DOHH2 (cell line): ENCODE measurements around the gene CTNS.
"Not testable (repeated sequence)": the region's sequence is repeated elsewhere in the genome, so short reads cannot be mapped to it uniquely, and the experiment has no call there.

Source experiments
- H3F3A ChIP-seq: fragments of 200-600 bp; sonication (generic), shearing (Covaris generic); 2 replicates; pipeline ENCODE4 v1.6.0; 2016; ENCODE audit warnings: antibody characterized with exemption, mild to moderate bottlenecking; ENCODE audit not compliant: control insufficient read depth, insufficient read depth
- H3K27ac ChIP-seq: fragments of 200-600 bp; sonication (generic); 2 replicates; pipeline ENCODE4 v1.5.1; 2014; ENCODE audit warnings: low read depth, mild to moderate bottlenecking, low read length, moderate library complexity
- H3K27me3 ChIP-seq: fragments of 200-600 bp; sonication (generic); 2 replicates; pipeline ENCODE4 v1.6.1; 2014; ENCODE audit warnings: mild to moderate bottlenecking, low read length, mixed read lengths; ENCODE audit not compliant: control insufficient read depth
- H3K36me3 ChIP-seq: fragments of 200-600 bp; sonication (generic); 2 replicates; pipeline ENCODE4 v1.6.1; 2014; ENCODE audit warnings: mild to moderate bottlenecking, low read length, moderate library complexity, mixed read lengths; ENCODE audit not compliant: control insufficient read depth
- H3K4me1 ChIP-seq: fragments of 200-600 bp; sonication (generic); 2 replicates; pipeline ENCODE4 v1.6.1; 2014; ENCODE audit warnings: mild to moderate bottlenecking, low read length, mixed read lengths; ENCODE audit not compliant: control insufficient read depth
- H3K4me2 ChIP-seq: fragments of 200-600 bp; sonication (generic); 2 replicates; pipeline ENCODE4 v1.6.0; 2014; ENCODE audit warnings: mild to moderate bottlenecking, low read length, moderate library complexity
- H3K4me3 ChIP-seq: fragments of 200-600 bp; sonication (generic); 2 replicates; pipeline ENCODE4 v1.5.1; 2014; ENCODE audit warnings: mild to moderate bottlenecking, low read length, mixed read lengths
- H3K79me2 ChIP-seq: fragments of 200-600 bp; sonication (generic); 2 replicates; pipeline ENCODE4 v1.6.1; 2014; ENCODE audit warnings: mild to moderate bottlenecking, low read length, mixed read lengths; ENCODE audit not compliant: control insufficient read depth
- H3K9me2 ChIP-seq: fragments of 200-600 bp; sonication (generic); replicated peaks from 2 replicates; pipeline ENCODE4 v1.6.1; 2014; ENCODE audit warnings: mild to moderate bottlenecking, low read length, mixed read lengths; ENCODE audit not compliant: control insufficient read depth
- H3K9me3 ChIP-seq: fragments of 200-600 bp; sonication (generic); 2 replicates; pipeline ENCODE4 v1.6.1; 2014; ENCODE audit warnings: antibody characterized with exemption, low read length, mixed read lengths; ENCODE audit not compliant: control insufficient read depth, insufficient read depth
- H4K20me1 ChIP-seq: fragments of 200-600 bp; sonication (generic); 2 replicates; pipeline ENCODE4 v1.6.0; 2014; ENCODE audit warnings: low read depth, mild to moderate bottlenecking, antibody characterized with exemption, low read length, moderate library complexity; ENCODE audit not compliant: control insufficient read depth, insufficient read depth
- CTCF ChIP-seq: fragments of 200-600 bp; sonication (generic); IDR thresholded peaks from one replicate; pipeline ENCODE4 v1.5.1; 2014; ENCODE audit warnings: antibody characterized with exemption, mild to moderate bottlenecking, low read depth, low read length; ENCODE audit not compliant: poor library complexity, severe bottlenecking
- EZH2phosphoT487 ChIP-seq: fragments of 200-600 bp; sonication (generic); IDR thresholded peaks from 2 replicates; pipeline ENCODE4 v1.6.1; 2017; ENCODE audit warnings: borderline replicate concordance, mild to moderate bottlenecking, antibody characterized with exemption, low read length, moderate library complexity, mixed read lengths

CTNS gene

DNA sequence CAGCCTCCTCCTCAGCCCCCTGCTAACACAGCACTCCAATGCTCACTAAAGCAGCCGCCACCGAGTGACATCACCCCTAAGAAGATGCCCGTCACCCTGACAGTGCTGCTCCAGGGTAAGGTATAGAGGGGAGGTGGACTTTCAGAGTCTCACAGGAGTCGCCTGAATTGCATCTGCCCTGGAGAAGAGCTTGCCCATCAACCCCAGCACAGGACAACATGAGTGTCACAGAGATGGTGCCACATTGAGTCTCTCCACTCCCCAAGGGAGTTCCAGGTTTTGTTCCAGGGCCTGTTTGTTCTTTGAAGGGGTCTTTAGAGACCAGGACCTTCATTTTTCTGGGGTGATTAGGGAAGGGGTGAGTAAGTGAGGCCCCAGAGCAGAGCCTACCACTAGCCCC lies 61.6 kb downstream of the CTNS start:
- no peaks in the 10 kb centered on the region for H3F3A ChIP-seq
- H3K79me2 ChIP-seq = peaks cover 28% of the 10 kb centered on the region
- TF ChIP-seq CTCF = no peak
- TF ChIP-seq EZH2phosphoT487 = no peak
- H3K4me1 ChIP-seq = peaks cover 19% of the 10 kb centered on the region
- no peaks in the 10 kb centered on the region for H3K27me3 ChIP-seq
- no peak overlapping the region for H3K27ac ChIP-seq
- H3K9me2 ChIP-seq = no peaks in the 10 kb centered on the region
- peaks cover 5% of the 10 kb centered on the region for H3K9me3 ChIP-seq
- no peaks in the 10 kb centered on the region for H4K20me1 ChIP-seq
- H3K36me3 ChIP-seq = peaks cover 18% of the 10 kb centered on the region
- H3K4me3 ChIP-seq = no peak overlapping the region
- H3K4me2 ChIP-seq = no peak overlapping the region

- peaks cover 9% of the 10 kb centered on the region for H3K36me3 ChIP-seq
- TF ChIP-seq EZH2phosphoT487 (no peak), CTCF (no peak)
- H3K4me1 ChIP-seq = peaks cover 10% of the 10 kb centered on the region
- no peaks in the 10 kb centered on the region for H3K27me3 ChIP-seq
- no peak overlapping the region for H3K4me2 ChIP-seq
- H3F3A ChIP-seq = no peaks in the 10 kb centered on the region
- H4K20me1 ChIP-seq = no peaks in the 10 kb centered on the region
- peaks cover 10% of the 10 kb centered on the region for H3K79me2 ChIP-seq
- no peak overlapping the region for H3K4me3 ChIP-seq
- no peaks in the 10 kb centered on the region for H3K9me2 ChIP-seq
- H3K9me3 ChIP-seq = peaks cover 5% of the 10 kb centered on the region
- no peak overlapping the region for H3K27ac ChIP-seq
Observed at GRCh38 chr17:3699951-3700350, 63.4 kb downstream of the CTNS start.

DNA sequence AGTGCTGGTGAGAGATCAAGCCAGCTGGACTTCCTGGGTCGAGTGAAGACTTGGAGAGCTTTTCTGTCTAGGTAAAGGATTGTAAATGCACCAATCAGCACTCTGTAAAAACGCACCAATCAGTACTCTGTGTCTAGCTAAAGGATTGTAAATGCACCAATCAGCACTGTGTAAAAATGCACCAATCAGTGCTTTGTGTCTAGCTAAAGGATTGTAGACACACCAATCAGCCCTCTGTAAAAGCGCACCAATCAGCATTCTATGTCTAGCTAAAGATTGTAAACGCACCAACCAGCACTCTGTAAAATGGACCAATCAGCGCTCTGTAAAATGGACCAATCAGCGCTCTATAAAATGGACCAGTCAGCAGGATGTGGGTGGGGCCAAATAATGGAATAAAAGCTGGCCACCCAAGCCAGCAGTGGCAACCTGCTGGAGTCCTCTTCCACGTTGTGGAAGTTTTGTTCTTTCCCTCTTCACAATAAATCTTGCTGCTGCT lies 65.5 kb downstream of the CTNS start:
- H3K4me2 ChIP-seq, H3K4me3 ChIP-seq, H3K79me2 ChIP-seq, H3K9me2 ChIP-seq, H4K20me1 ChIP-seq, H3K36me3 ChIP-seq, H3F3A ChIP-seq, H3K27ac ChIP-seq, H3K4me1 ChIP-seq, H3K27me3 ChIP-seq, H3K9me3 ChIP-seq: not testable (repeated sequence)

GRCh38 chr17:3704931-3705717 lies 68.6 kb downstream of the CTNS start:
- peaks cover 12% of the 10 kb centered on the region; the same call in 1 of the 2 replicates for H3F3A ChIP-seq
- no peak overlapping the region for H3K27ac ChIP-seq
- no peaks in the 10 kb centered on the region for H3K9me3 ChIP-seq
- H3K9me2 ChIP-seq = no peaks in the 10 kb centered on the region
- no peak overlapping the region for H3K4me2 ChIP-seq
- TF ChIP-seq EZH2phosphoT487 (no peak), CTCF (no peak)
- no peaks in the 10 kb centered on the region for H3K79me2 ChIP-seq
- no peaks in the 10 kb centered on the region for H3K36me3 ChIP-seq
- H3K4me3 ChIP-seq = no peak overlapping the region
- H3K4me1 ChIP-seq = 0 out of 2 replicates have a peak, but pooled peaks cover 3% of the 10 kb centered on the region
- no peaks in the 10 kb centered on the region for H4K20me1 ChIP-seq
- no peaks in the 10 kb centered on the region for H3K27me3 ChIP-seq

DNA sequence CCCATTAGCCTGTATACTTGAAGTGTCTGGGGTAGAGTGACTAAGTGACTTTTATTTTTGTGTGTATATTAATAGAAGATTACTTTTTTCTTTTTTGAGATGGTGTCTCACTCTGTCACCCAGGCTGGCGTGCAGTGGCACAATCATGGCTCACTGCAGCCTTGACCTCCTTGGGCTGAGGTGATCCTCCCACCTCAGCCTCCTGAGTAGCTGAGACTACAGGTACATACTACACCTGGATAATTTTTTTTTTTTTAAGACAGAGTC lies 69.1 kb downstream of the CTNS start:
- H3K9me2 ChIP-seq, H3K9me3 ChIP-seq, H3K27me3 ChIP-seq, H3K4me3 ChIP-seq, H3K36me3 ChIP-seq, H3K4me1 ChIP-seq, H3K79me2 ChIP-seq, H3K27ac ChIP-seq, H3K4me2 ChIP-seq, H4K20me1 ChIP-seq: not testable (repeated sequence)
- H3F3A ChIP-seq = peaks cover 12% of the 10 kb centered on the region; the same call in 1 of the 2 replicates
